Stimulated activated CD4-positive, alpha-beta T cell treated with anti-CD3 and anti-CD28 coated beads, TNF-alpha, amount 100 ng/mL, for 4 hours (primary cell): ENCODE data around the gene KCNF1.

Source experiments
- DNase-seq, 3 experiments: peaks; one replicate each; pipeline ENCODE4 v3.0.0-alpha.2; 2020; ENCODE audit warnings: low read depth in 3 of 3

KCNF1 gene

GRCh38 chr2:10911291-10912075 lies at the start of gene KCNF1:
Gene KCNF1 (plus strand): TSS chr2:10911934. CDS start chr2:10912427, 493 bp downstream.
- no peak for DNase-seq

GRCh38 chr2:10862330-10862729 lies 49.4 kb upstream of the KCNF1 start:
- DNase-seq, result no peak

- DNase-seq, result no peak
These were observed 48.7 kb upstream of the KCNF1 start for GRCh38 chr2:10863047-10863446.

- DNase-seq, result no peak
These were observed 47.9 kb upstream of the KCNF1 start for GRCh38 chr2:10863837-10864236.

GRCh38 chr2:10864251-10864650 lies 47.5 kb upstream of the KCNF1 start:
- DNase-seq, result no peak

- no peak for DNase-seq
These were observed 46.7 kb upstream of the KCNF1 start for GRCh38 chr2:10864861-10865636.

GRCh38 chr2:10865841-10866240 lies 45.9 kb upstream of the KCNF1 start:
- DNase-seq, result no peak

- no peak for DNase-seq
These were observed 43.9 kb upstream of the KCNF1 start for GRCh38 chr2:10867692-10868420.

GRCh38 chr2:10868465-10869314 lies 43.0 kb upstream of the KCNF1 start:
- DNase-seq, result no peak

- DNase-seq, result no peak
These were observed 39.8 kb upstream of the KCNF1 start for GRCh38 chr2:10871978-10872377.

GRCh38 chr2:10873171-10873570 lies 38.6 kb upstream of the KCNF1 start:
- no peak for DNase-seq

- no peak for DNase-seq
These were observed 37.8 kb upstream of the KCNF1 start for GRCh38 chr2:10873790-10874437.

GRCh38 chr2:10875126-10875525 lies 36.6 kb upstream of the KCNF1 start:
- no peak for DNase-seq

GRCh38 chr2:10876394-10876793 lies 35.3 kb upstream of the KCNF1 start:
- DNase-seq, result no peak

- DNase-seq, result no peak
These were observed 34.8 kb upstream of the KCNF1 start for GRCh38 chr2:10876963-10877362.

- DNase-seq, result no peak
These were observed 34.1 kb upstream of the KCNF1 start for GRCh38 chr2:10877651-10878111.

- DNase-seq, result no peak
These were observed 33.3 kb upstream of the KCNF1 start for GRCh38 chr2:10878268-10878915.

- no peak for DNase-seq
These were observed 32.6 kb upstream of the KCNF1 start for GRCh38 chr2:10879159-10879558.

- no peak for DNase-seq
These were observed 31.8 kb upstream of the KCNF1 start for GRCh38 chr2:10879624-10880585.
